CD14-positive monocyte (primary cell): ENCODE data around the gene TMEM129. TPM values are rescaled to one million over a fixed set of nuclear protein-coding genes. Genes with fewer than 3 reads are reported as not detected.
A peak's percentile ranks its signal among the peaks of the same experiment; 100 is the strongest.

Source experiments
- DNase-seq, 3 donors: peaks; one replicate each; pipeline ENCODE4 v3.0.0-alpha.2; 2011 to 2022
- H2AFZ ChIP-seq: 2 replicates; pipeline ENCODE4 v1.6.0; 2012; ENCODE audit warnings: mild to moderate bottlenecking, low read depth, low read length, inconsistent platforms; ENCODE audit not compliant: insufficient read depth, poor library complexity, severe bottlenecking
- H3K27ac ChIP-seq, 2 donors: 1 replicate in 1 of 2; 2 replicates in 1 of 2; pipeline ENCODE4 v1.5.1; 2012 to 2013; ENCODE audit warnings: low read length in 2 of 2, control low read depth in 1 of 2, inconsistent platforms in 1 of 2, low read depth in 1 of 2, mild to moderate bottlenecking in 1 of 2
- H3K27me3 ChIP-seq, 2 donors: one replicate each; pipeline versions ENCODE4 v1.6.0 to v1.6.1; 2011 to 2013; ENCODE audit warnings: low read length in 2 of 2; ENCODE audit not compliant: control insufficient read depth in 2 of 2, insufficient read depth in 2 of 2
- H3K36me3 ChIP-seq, 2 donors: replicated peaks in 1 of 2; 1 replicate in 1 of 2; 2 replicates in 1 of 2; pipeline versions ENCODE4 v1.5.1 to v1.6.1; 2012 to 2013; ENCODE audit warnings: low read length in 2 of 2, control low read depth in 1 of 2, inconsistent platforms in 1 of 2, mild to moderate bottlenecking in 1 of 2; ENCODE audit not compliant: insufficient read depth in 2 of 2, control insufficient read depth in 1 of 2
- H3K4me1 ChIP-seq, 2 donors: 1 replicate in 1 of 2; 2 replicates in 1 of 2; pipeline versions ENCODE4 v1.5.1 to v1.6.1; 2012 to 2013; ENCODE audit warnings: low read length in 2 of 2, control low read depth in 1 of 2, inconsistent platforms in 1 of 2, mild to moderate bottlenecking in 1 of 2, moderate library complexity in 1 of 2; ENCODE audit not compliant: insufficient read depth in 2 of 2, control insufficient read depth in 1 of 2
- H3K4me2 ChIP-seq: replicated peaks from 2 replicates; pipeline ENCODE3; 2012; ENCODE audit warnings: low read length, moderate library complexity, mild to moderate bottlenecking; ENCODE audit not compliant: poor library complexity, severe bottlenecking; ENCODE audit errors: extremely low read depth
- H3K4me3 ChIP-seq, 3 experiments: fragments of 200-600 bp in 1 of 3; sonication (generic) in 1 of 3; replicated peaks in 1 of 3; 1 replicate in 2 of 3; 2 replicates in 1 of 3; pipeline ENCODE4 v1.5.1; 2011 to 2013; ENCODE audit warnings: low read length in 3 of 3, mild to moderate bottlenecking in 3 of 3, control low read depth in 2 of 3, low read depth in 2 of 3, inconsistent platforms in 1 of 3, moderate library complexity in 1 of 3
- H3K79me2 ChIP-seq: 2 replicates; pipeline ENCODE4 v1.6.0; 2012; ENCODE audit warnings: mild to moderate bottlenecking, control low read depth, inconsistent platforms, low read length, moderate library complexity; ENCODE audit not compliant: insufficient read depth
- H3K9ac ChIP-seq: 2 replicates; pipeline ENCODE4 v1.6.0; 2017; ENCODE audit warnings: low read length, mild to moderate bottlenecking; ENCODE audit not compliant: insufficient read depth, poor library complexity, severe bottlenecking
- H3K9me3 ChIP-seq, 2 donors: replicated peaks in 1 of 2; 1 replicate in 1 of 2; 2 replicates in 1 of 2; pipeline versions ENCODE4 v1.5.1 to v1.6.1; 2012 to 2013; ENCODE audit warnings: low read length in 2 of 2, control low read depth in 1 of 2; ENCODE audit not compliant: control insufficient read depth in 1 of 2, insufficient read depth in 1 of 2
- H4K20me1 ChIP-seq: 2 replicates; pipeline ENCODE4 v1.6.0; 2012; ENCODE audit warnings: mild to moderate bottlenecking, low read length, control low read depth, moderate library complexity; ENCODE audit not compliant: insufficient read depth
- H3K27ac Mint-ChIP-seq, 7 donors: one replicate each; pipeline ENCODE4 v1.8.0; 2020; ENCODE audit warnings: mild to moderate bottlenecking in 7 of 7, mixed read lengths in 7 of 7, moderate library complexity in 6 of 7, inconsistent platforms in 2 of 7
- H3K27me3 Mint-ChIP-seq, 3 donors: one replicate each; pipeline ENCODE4 v1.8.0; 2021 to 2022; ENCODE audit warnings: low read depth in 3 of 3, mild to moderate bottlenecking in 3 of 3, mixed read lengths in 3 of 3, moderate library complexity in 3 of 3, inconsistent platforms in 1 of 3
- H3K36me3 Mint-ChIP-seq, 2 donors: one replicate each; pipeline ENCODE4 v1.8.0; 2020; ENCODE audit warnings: mixed read lengths in 2 of 2, inconsistent platforms in 1 of 2, mild to moderate bottlenecking in 1 of 2
- H3K4me1 Mint-ChIP-seq: one replicate; pipeline ENCODE4 v1.8.0; 2020; ENCODE audit warnings: mild to moderate bottlenecking, mixed read lengths
- H3K4me3 Mint-ChIP-seq, 2 donors: one replicate each; pipeline ENCODE4 v1.8.0; 2020; ENCODE audit warnings: mild to moderate bottlenecking in 2 of 2, mixed read lengths in 2 of 2, moderate library complexity in 1 of 2
- H3K9me3 Mint-ChIP-seq, 7 donors: one replicate each; pipeline ENCODE4 v1.8.0; 2020 to 2022; ENCODE audit warnings: mixed read lengths in 7 of 7, mild to moderate bottlenecking in 6 of 7, moderate library complexity in 6 of 7, inconsistent platforms in 2 of 7
- CTCF ChIP-seq: fragments of 200-600 bp; IDR thresholded peaks from one replicate; pipeline ENCODE4 v1.8.0; 2022; ENCODE audit warnings: antibody characterized with exemption, mild to moderate bottlenecking
- WGBS: methylation state at CpG from one replicate; pipeline ENCODE4 v1.1.5; 2013; ENCODE audit warnings: missing lambda C conversion rate; ENCODE audit not compliant: insufficient coverage; 5-methylcytosine and 5-hydroxymethylcytosine counted together
- intact Hi-C, 2 donors: fragments of 100-400 bp; cut with micrococcal nuclease; formaldehyde crosslinking; loops; one replicate each; pipeline versions ENCODE4 v1.15.0 to v1.15.1; 2023
- polyA plus RNA-seq, 3 donors: library from polyadenylated mRNA; depleted of rRNA in 1 of 3; unstranded in 2 of 3; stranded (reverse) in 1 of 3; fragments of 300-500 nt in 2 of 3; fragments of >200 nt in 1 of 3; fragmentation: Illumina TruSeq in 2 of 3; gene quantifications; 1 replicate in 2 of 3; 2 replicates in 1 of 3; pipeline ENCODE4 v1.2.3, GENCODE V29; 2012 to 2021

The TMEM129 gene
- polyA plus RNA-seq, 3 donors, result 22.4 to 40.2 (median 24.1) TPM

DNA sequence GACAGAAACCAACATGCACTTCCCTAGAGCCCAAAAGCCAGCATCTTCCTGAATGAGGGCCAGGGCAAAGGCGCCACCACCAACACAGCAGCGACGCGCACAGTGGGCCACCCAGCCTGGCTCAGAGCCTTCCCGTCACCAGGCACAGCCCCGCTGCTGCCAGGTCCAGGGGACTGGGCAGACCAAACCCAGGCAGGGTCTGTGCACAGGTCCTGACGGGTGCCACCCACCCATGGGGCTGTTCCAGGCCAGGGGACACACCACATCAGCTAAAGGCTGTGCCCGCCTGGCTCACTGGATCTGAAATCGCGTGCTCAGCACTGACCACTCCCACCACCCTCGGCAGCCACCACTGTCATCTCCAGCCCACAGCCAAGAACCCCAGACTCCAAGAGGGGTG is 50.8 kb downstream of the TMEM129 start:
- Histone ChIP-seq H3K4me3 (no peak overlapping the region), H3K36me3 (no peaks in the 10 kb centered on the region), H3K4me1 (no peaks in the 10 kb centered on the region), H3K27ac (no peak overlapping the region), H3K9ac (no peak overlapping the region), H3K4me2 (no peak overlapping the region), H3K9me3 (no peaks in the 10 kb centered on the region), H3K79me2 (no peaks in the 10 kb centered on the region), H2AFZ (no peak overlapping the region), H4K20me1 (no peaks in the 10 kb centered on the region), H3K27me3 (no peaks in the 10 kb centered on the region)
- Mint-ChIP-seq H3K27me3 (peaks cover 0 to 3% (median 0%) of the 10 kb centered on the region in 3 donors), H3K27ac (no peak overlapping the region), H3K36me3 (no peaks in the 10 kb centered on the region), H3K4me3 (no peak overlapping the region), H3K9me3 (no peaks in the 10 kb centered on the region), H3K4me1 (no peaks in the 10 kb centered on the region)
- no peak for TF ChIP-seq CTCF
- DNase-seq, result no peak
- intact Hi-C loops, result no loop called here
- WGBS, result 97% methylated on average over 11 of the region's 11 CpGs

DNA sequence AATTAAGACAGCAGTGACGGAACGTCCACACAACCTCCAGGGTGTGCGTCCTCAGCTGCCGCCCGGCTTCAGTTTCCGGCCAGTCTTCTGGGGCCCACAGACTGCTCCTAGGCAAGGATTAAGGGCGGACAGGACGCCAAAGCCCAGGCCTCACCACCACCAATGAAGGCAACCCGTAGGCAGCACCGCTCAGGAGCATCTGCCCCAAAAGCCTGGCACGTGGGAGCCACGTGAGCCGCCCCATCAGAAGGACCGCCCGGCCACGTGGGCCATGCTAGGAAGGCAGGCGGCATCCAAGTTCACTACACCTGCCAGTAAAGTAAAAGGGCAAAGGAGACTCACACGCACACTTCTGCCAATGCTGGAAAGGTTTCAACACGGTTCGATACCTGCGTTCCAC is 51.3 kb downstream of the TMEM129 start:
- Mint-ChIP-seq H3K27ac (peak overlapping the region in 1 of 7 donors; percentile 20), H3K4me1 (no peaks in the 10 kb centered on the region), H3K4me3 (no peak overlapping the region), H3K9me3 (no peaks in the 10 kb centered on the region), H3K27me3 (peaks cover 0 to under 1% (median 0%) of the 10 kb centered on the region in 3 donors), H3K36me3 (no peaks in the 10 kb centered on the region)
- TF ChIP-seq CTCF, result no peak
- H3K79me2 ChIP-seq, result no peaks in the 10 kb centered on the region
- H3K4me1 ChIP-seq, result no peaks in the 10 kb centered on the region
- no peak for DNase-seq
- no peak overlapping the region for H3K4me2 ChIP-seq
- no peak overlapping the region for H2AFZ ChIP-seq
- H3K27ac ChIP-seq, result no peak overlapping the region
- 100% methylated on average over 19 of the region's 21 CpGs for WGBS
- no peak overlapping the region for H3K4me3 ChIP-seq
- H3K9me3 ChIP-seq, result no peaks in the 10 kb centered on the region
- intact Hi-C loops, result no loop called here
- no peaks in the 10 kb centered on the region for H4K20me1 ChIP-seq
- H3K27me3 ChIP-seq, result no peaks in the 10 kb centered on the region
- no peaks in the 10 kb centered on the region for H3K36me3 ChIP-seq
- H3K9ac ChIP-seq, result no peak overlapping the region
